ENCODE measurements around the gene VOPP1.

VOPP1 gene

DNA sequence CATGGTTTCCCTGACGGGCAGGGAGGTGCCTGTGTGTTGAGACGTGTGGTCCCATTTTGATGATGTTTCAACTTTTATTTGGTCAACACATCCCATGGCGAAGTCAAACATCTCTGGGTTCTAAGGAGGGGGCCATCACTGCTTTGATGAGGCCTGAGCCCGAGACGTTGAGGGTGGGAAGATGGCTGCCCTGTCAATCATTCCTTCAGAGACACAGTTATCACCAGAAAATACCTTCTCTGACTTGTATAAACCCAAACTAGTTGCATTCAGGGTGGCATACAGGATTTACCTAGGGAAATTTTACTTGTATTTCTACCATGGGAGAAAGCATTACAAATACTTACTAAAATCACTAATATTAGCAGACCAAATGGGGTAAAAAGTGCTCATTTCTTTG, 64.6 kb downstream of the VOPP1 start:
- DNase-seq: no peak

DNA sequence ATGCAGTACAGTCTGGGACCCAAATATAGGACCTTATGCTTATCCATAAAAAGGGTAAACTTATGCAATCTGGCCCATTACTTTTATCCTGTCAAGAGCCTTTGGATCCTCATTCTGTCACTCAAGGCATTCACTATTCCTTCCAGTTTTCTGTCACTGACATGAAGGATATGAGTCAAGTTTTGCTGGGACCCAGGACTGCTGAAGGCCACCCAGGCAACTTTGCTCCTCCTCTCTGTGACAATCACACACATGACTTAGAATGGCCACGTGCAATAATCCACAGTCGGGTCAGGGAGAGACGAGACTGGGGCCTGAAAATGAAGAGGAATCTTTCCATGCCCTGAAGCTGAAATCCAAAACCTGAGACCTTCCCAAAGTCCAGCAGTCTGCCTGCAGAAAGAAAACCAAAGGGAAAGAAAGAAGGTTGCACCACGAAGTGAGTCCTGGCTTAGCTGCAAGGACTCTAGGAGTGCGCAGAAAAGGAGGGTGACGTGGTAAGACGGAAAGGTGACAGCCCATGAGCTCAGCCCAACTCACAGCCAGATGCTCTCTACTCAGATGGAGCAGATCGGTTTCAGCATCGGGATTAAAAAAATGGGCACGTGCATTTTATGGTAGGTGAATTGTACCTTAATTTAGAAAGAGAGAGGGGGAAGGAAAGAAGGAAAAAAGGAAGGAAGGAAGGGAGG, 67.2 kb downstream of the VOPP1 start:
- no peak for DNase-seq

DNA sequence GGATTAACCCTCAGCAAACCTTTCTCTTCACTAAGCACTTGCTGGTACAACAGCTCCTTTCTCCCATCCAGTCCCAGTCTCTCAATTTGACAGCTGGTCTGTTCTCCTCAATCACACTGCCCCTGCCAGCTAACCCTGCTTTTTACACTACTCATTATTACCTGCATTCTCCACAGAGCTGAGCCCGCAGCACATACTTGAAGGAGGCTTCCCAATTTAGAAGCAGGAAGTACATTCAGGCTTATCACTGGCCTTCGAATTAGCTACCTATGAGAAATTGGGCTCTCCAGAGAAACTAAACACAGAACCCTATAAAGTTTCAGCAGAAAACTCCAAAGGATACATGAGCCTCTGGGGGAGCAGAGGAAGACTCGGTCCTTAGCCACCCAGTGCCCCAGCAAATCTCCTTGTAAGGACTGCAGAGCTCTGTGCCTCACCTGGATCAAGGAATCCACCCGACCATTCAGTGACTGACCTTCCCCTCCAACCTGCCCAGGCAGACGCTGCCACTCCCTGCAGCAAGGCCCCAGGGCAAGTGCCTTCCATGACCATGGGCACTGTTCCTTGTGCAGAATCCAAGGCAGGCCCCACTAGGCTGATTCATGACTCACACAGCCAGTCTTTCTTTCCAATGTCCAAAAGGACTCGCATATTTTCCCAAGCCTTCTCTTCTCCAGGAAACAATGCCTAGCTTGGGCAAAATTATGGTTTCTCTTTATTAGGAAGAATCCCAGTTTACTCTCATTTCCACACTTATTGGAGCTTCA, 68.0 kb downstream of the VOPP1 start:
- no peak for DNase-seq

DNA sequence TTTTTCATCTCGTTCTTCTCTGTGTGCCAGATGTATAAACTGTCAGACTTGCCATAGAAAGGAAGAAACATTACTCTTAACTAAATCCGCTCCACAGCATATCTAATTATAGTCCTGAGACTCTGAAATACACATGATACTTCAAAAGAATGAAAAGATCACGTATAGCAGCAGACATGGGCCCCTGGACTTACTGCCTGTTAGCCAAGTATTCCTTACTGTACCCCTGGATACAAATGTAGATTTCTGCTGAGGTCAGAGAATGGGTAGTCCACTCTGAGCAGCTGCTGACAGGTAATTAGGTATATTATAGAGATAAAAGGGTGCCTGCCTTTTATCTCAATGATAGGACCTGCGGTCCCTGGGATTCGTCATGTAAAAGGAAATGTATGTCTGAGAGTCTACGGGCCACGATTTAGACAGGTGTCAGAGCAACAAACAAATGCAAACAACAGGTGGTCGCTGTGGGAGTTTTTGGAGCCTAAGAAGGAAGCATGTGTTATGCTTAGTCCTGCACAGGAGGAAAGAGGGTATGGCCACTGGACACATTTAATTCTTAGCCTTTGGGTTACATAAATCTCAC, 69.4 kb downstream of the VOPP1 start:
- no peak for DNase-seq

DNA sequence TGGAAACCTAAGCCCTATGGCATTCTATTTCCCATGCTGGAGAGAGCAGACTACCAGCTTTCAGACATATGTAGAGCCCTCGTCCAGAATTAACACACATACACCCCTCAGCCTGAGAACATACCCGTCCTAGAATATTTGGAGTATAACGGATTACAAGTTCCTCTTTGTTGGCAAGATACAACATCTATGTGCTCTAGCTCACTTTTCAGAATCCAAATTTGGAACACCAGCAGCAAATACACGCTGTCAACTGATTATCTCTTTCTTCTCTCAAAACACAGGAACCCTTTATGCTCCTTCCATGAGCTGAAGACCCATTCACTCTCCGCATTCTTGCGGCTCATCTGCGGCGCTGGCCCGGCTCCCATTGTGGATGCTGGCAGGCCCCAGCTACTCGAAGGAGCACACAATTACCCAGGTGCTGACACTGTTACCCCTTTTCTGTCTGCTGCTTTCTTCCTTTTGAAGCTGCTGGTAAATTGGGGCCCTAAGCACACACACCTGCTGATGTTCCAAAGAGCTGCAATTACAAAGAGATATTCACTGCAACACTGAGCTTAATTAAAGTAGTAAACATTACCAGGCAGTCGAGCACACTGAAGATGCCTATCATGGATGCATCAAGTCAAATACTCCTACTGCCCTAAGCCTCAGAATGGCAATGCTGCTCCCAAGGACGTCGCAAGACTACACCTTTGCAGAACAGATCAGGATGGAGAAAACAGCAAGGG, 70.0 kb downstream of the VOPP1 start:
- no peak for DNase-seq

DNA sequence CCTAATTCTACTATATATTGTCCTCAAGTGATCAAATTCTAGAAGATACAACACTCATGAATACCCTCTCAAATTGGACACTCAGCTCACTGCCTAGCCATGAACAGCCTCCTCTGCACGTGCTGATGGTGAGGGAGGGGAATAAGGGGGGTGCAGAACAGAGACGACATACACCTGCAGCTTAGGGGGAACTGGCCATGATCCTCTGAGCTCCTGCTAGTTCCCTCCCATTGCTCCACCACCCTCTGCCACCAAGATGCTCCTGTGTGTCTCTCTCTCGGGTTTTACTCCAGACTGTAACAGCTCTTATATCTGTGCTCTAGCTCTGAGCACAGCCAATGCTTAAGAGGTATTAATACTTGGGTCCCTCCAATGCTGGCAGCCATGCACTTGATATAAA, 70.7 kb downstream of the VOPP1 start:
- no peak for DNase-seq

DNA sequence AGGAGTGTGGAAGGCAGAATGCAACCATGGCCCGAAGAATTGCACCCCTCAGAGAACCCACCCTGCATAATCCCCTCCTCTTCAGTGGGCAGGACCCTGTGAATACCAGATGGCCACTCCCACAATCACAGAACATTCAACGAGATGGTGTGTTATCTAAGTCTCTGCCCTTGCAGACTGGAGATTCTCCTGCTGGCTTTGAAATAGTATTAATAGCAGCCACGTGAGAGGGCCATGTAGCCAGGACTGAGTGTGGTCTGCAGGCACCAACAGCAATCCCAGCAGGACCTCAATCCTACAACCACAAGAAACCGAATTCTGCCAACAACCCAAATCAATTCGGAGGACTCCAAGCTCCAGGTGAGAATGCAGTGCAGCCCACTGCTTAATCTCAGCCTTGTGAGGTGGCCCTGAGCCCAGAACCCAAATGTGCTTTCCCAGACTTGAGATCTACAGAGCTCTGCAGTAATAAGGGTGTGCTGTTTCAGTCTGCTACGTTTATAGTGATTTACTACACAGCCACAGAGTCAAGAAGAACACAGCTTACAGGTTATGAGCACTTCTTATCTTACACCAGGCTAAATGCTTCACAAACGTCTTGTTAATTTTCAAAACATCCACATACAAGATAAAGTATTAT, 72.1 kb downstream of the VOPP1 start:
- no peak for DNase-seq

DNA sequence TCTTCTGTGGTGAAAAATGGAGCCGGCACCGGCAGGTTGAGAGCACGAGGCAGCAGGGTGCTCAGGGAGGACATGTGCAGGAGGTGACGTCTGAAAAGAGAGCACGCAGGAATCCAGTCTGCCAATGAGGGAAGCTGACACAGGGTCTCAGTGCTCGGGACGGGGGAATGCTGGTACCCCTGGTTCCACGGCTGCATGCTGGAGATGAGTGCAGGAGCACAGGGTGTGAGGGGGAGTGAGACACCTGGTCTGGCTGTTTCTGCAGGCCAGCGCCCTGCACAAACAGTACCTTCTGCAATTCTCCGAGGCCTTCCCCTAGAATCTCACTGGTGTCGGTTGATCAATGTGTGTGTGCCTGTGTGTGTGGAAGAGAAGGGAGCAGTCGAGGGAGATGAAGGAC, 72.7 kb downstream of the VOPP1 start:
- no peak for DNase-seq

DNA sequence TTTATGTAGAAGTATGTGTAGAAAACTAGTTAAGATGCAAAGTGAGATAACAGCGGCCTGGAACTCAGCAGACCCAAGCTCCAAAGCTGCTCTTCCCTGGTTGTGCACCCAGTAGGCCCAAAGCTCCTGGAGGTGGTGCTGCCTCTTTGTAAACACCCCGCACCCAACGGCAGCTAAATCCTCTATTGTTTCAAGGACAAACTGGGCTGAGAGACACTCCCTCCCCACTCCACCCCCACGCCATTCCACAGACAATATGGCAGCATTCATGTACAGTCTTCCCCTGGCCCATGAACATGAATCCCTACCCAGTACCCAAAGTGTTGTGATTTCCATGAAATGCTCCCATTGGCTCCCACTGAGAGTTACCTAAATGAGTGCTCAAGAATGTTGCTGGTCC, 73.5 kb downstream of the VOPP1 start:
- DNase-seq: no peak

DNA sequence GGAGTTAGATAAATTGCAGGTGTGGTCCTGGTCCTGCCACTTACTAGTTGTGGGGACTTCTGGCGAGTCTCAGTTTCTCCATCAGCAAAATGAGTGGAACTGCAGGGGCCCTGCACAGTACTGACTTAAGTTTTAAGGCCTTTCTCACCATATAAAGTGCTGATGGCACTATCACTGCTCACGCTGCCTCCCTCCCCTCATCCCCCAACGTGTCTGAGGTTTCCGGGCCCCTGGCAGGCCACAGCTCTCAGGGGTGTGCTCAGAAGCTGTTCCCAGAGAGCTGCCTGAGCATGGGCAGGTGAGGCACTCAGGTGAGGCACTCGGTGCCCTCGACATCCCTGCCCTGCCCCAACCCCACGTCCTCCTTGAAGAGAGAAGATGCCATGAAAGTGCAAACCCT, 74.2 kb downstream of the VOPP1 start:
- DNase-seq: no peak

DNA sequence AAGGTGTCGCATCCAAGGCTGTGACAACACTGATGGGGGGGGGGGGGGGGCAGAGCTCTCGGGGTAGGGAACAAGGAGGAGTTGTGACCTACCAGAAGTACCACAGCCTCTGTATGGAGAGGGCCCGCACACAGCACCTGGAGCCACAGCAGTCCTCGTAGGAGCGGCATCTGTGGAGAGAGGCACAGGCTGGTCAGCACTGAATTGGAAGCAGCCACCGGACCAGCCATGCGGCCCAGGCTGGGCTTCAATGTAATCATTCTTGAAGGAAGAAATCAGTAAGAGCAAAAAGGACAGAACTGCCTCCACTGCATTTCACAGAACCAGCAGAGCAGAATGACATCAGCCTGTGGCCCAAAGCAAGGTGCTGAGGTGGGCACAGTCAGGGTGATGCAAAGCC, 74.8 kb downstream of the VOPP1 start:
- DNase-seq: no peak

DNA sequence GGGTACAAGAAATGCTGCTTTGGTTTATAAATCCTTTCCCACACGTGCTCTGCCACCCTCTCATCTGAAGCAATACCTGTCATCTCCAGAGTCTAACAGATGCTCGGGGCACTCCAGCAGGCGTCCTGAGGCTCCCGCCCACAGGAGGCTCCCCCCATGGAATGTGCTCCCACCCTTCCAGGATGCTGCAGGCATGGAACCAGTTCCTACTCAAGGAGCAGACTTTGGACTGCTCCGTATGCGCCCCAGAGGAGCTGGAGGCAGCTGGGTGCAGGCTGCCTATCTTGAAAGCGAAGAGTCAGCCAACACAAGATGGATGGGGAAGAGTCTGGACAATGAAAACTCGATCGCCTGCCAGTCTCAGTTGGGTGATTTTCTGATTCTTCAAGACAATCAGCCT, 75.4 kb downstream of the VOPP1 start:
- DNase-seq: no peak

DNA sequence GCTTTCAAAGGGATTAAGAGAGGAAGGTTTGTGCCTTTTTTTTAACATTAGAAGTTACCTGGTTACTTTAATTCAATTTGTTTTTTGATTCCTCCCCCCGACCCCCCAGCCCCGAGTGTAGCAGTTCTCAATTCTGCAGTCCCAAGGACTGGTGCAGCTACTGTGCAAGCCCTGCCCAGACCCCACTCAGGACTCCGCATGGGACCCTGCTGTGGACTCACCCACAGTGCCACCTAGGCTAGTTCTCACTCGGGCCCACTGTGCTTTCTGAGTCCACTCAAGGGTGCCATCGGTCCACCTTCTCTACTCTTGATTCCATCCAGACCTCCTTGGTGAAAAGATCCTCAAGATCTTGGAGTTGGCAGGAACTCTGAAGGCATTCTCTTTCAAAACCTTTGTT, 77.4 kb downstream of the VOPP1 start:
- DNase-seq: no peak

DNA sequence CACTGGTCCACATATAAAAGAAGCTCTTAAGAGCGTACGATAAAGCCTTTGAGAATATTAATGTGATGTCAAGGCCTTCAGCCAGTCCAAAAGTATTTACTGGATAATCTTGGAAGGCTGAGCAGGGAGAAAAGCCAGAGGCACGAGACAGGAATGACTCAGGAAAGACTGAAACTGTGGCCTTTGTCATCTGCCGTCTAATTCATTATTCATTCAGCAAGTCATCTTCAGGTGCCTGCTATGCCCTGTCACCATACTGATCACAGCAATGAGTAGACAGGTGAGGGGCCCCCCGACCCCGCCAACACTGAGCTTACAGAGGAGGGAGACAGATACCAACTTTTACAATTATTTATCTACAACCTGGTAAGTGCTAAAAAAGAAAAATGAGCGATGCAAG, 78.9 kb downstream of the VOPP1 start:
- no peak for DNase-seq

DNA sequence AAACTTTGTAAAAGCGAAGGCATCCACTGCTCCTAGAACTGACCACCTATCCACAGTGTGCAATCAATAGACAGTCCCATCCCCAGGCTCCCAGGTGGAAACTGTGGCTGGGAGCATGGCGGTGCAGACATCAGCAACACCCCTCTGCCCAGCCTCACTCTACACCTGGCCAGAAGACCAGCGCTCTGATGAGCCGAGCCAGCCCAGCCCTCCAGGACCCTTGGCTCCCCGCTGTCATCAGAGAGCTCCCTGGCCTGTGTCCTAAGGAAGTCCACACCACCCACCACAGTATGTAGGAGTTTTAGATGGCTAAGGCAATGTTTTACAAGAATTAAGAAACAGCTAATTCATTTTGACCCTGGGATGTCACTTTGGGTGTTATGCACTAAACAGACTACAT, 81.0 kb downstream of the VOPP1 start:
- no peak for DNase-seq

DNA sequence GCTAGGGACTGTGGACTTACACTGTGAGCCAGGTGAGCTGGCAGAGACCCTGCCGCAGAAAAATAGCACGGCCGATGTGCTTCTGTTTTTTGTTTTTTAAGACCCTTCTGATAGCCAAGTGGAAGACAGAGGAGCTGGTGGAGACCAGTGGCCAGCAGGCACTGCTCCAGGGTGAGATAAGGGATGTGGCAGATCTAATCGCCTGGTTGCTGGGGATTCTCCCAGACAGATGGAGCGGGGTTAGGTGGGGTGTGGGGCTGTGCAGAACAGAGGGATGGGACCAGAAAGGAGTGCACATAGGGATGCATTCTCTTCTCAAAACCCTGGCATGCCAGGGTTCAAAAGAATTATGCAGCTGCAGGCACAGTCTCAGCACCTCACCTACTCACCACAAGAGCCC, 82.2 kb downstream of the VOPP1 start:
- DNase-seq: no peak

DNA sequence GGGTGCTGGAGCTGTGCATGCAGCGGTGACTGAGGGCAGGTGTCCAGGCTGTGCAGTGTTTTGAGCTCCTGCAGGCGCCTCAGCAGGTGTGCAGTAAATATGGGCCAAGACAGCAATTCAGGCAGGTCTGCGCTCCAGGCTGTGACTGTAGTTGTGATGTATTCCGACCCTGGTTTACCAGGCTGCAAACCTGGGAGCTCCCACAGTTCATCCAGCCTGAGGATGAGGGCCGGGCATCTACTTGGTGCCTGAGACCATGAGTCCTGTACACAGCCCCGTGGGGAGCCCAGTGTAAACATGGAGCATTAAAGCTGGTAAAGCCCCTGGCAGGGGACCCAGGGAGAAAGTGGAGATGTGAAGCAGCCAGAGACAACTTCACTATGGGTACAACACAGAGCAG, 82.8 kb downstream of the VOPP1 start:
- no peak for DNase-seq

DNA sequence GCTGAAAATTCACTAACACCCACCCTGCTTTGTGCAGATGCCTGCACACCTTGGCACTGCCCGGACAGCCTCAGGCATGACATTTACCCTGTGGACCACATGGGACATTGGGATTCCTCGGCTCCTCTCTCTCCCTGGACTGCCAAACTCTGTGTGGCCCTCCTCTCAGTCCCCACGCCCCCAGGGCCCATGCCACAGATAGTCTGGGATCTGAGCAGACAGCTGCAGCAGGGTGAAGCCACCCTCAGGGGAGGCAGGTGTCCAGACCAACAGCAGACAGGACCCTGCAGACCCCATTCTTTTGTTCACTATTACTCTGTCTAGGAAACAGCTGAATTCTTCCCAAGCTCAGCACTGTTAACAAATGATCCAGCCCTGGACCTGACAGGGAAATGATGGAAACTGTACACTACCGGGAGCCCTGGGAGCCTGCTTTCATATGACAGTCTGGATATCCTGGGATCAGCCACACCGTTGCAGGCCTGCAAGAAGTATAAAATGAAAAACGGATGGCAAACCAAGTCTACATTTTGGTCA, 83.4 kb downstream of the VOPP1 start:
- DNase-seq: no peak

DNA sequence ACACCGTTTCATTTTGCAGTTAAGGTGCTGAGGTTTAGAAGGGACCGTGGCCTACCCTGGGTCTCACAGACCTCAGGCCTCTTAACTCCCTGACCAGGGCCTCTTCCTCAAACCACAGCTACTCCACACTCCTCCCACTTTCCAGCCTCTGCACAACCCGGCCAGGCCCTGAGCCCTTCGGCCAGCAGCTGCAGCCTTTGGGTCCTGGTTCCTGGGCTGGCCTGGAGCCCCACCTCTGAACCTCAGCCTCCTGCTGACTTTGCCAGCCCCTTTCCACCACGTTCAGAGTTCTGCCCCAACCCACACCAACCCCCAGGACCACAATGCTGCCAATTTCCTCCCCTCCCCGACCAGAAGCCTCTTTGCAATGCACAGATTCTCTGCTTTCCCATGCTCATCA, 84.1 kb downstream of the VOPP1 start:
- DNase-seq: no peak

DNA sequence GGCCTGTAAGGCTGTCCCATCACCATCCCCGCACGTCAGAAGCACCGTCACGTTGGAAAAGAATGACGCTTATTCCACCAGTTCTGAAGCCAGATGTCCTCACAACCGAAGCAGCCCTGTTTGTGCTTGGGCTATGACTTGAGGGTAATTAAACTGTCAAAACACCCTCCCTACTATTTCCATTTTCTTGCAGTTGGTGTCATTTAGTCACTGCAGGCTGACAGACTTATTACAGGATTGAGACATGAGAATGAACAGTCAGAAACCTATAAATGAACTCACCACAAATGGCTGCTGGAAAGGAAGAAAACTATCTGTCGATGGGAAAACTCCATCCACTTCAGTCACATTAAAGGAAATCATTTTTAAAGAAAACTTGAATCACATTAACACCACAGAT, 85.3 kb downstream of the VOPP1 start:
- DNase-seq: no peak

DNA sequence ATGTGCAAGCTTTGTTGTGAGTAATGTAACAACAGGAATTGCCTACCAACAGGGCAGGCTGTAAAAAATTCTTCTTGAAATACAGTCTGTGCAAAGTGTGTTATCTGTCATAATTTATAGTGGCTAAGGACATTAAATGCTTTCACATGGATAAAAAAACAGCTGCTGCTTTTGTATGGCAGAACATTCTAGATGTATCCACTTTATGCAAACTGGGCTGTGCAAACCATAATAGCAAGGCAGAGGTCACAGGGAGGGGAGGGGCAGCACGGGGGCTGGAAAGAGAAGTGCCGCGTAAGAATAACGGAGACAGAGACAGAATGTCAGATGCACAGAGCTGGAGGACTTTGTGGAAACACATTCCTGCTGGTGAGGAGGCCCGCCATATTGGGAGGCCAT, 86.1 kb downstream of the VOPP1 start:
- DNase-seq: no peak

DNA sequence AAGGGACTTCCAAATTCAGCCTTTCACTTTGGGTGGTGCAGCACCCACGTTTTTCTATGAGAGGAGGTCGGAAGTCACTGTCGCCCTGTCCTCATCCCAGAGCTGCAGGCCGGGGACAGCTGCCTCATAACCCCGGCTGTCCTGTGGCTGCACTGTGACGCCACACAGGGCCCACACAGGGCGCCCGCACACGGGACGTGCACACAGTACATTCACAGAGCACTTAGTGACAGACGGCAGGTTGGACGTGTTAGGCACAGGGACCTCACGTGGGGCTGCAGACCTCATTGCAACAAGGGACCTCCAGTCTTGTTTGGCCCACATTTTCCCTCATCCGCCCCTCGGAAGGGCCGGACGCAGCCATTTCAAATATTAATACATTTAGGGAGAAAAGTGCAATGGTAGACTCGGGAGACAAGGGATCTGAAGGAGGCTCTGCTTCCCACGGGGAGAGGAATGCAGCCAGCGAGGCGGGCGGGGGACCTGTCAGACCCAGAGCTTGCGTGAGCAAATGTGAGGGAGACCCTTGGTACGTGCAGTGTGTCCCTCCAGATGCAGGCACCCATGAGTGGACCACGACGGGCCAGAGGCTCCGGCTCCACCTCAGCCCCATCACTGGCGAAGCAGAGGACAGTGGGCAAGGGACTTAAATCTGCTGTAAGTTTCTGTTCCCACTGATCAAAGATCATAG, 86.7 kb downstream of the VOPP1 start:
- no peak for DNase-seq
